ENCODE measurements around the gene NOXA1.

The NOXA1 gene

DNA sequence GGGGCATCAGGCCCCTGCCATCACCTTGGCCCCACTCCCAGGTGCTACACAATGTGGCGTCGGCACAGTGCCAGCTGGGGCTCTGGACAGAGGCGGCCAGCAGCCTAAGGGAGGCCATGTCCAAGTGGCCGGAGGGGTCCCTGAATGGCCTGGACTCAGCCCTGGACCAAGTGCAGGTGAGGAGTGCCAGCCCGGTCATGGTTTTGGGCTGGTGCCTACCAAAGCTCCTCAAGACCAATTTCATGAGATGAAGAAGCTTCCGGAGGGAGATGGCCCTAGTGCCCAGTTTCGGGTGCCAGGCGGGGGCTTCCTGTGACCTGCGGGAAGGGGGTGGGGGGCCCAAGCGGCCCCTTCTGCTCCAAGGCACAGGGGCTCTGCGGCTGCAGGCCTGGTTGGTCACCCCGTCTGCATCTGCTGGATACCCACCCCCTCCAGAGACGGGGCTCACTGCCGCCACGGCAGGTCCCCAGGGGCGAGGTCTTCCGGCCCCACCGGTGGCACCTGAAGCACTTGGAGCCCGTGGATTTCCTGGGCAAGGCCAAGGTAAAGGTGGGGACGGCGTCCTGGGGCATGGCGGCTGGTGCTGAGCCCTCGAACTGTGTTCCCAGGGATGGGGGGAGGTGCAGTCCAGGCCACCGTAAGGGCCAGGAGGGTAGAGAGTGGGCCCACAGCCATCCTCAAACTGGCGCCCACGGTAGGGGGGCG, 5.8 kb downstream of the NOXA1 start:
- in situ Hi-C loops (cut with HindIII; ENCODE audit: low pct_ligation_motif_present, low sequenced_read_pairs): no loop called here
- H3K4me3 ChIP-seq (ENCODE audit: low read depth, low read length): no peak overlapping the region

DNA sequence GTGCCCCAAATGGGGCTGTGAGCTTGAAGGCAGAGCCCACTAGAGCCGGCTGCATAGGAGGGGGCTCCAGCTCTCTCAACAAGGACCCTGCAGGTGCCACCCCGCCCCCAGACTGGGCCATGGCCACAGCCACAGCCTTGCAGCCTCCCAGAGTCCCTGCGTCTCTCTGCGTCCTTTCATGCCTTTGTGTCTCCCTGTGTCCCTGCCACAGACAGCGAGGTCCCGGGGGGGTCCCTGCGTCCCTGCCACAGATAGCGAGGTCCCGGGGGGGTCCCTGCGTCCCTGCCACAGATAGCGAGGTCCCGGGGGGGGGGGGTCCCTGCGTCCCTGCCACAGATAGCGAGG, 6.3 kb downstream of the NOXA1 start:
- in situ Hi-C loops (cut with HindIII; ENCODE audit: low pct_ligation_motif_present, low sequenced_read_pairs): no loop called here
- Histone ChIP-seq H3K27ac (no peak overlapping the region), H3K4me3 (ENCODE audit: low read depth, low read length) (no peak overlapping the region), H3K36me3 (replicated peaks) (no peaks in the 10 kb centered on the region), H3K27me3 (replicated peaks) (no peaks in the 10 kb centered on the region)
- no peak for DNase-seq
- TF ChIP-seq, protein P1, sequence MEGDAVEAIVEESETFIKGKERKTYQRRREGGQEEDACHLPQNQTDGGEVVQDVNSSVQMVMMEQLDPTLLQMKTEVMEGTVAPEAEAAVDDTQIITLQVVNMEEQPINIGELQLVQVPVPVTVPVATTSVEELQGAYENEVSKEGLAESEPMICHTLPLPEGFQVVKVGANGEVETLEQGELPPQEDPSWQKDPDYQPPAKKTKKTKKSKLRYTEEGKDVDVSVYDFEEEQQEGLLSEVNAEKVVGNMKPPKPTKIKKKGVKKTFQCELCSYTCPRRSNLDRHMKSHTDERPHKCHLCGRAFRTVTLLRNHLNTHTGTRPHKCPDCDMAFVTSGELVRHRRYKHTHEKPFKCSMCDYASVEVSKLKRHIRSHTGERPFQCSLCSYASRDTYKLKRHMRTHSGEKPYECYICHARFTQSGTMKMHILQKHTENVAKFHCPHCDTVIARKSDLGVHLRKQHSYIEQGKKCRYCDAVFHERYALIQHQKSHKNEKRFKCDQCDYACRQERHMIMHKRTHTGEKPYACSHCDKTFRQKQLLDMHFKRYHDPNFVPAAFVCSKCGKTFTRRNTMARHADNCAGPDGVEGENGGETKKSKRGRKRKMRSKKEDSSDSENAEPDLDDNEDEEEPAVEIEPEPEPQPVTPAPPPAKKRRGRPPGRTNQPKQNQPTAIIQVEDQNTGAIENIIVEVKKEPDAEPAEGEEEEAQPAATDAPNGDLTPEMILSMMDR (IDR thresholded peaks at IDR 0.05; ENCODE audit: low read depth, low read length, missing control alignments): no peak

More for the DNA sequence above, 5.8 kb downstream of the NOXA1 start:
- Histone ChIP-seq H3K27me3 (replicated peaks) (no peaks in the 10 kb centered on the region), H3K27ac (no peak overlapping the region), H3K36me3 (replicated peaks) (no peaks in the 10 kb centered on the region)
- TF ChIP-seq, protein P1 (IDR thresholded peaks at IDR 0.05; ENCODE audit: low read depth, low read length, missing control alignments): no peak
- no peak for DNase-seq

DNA sequence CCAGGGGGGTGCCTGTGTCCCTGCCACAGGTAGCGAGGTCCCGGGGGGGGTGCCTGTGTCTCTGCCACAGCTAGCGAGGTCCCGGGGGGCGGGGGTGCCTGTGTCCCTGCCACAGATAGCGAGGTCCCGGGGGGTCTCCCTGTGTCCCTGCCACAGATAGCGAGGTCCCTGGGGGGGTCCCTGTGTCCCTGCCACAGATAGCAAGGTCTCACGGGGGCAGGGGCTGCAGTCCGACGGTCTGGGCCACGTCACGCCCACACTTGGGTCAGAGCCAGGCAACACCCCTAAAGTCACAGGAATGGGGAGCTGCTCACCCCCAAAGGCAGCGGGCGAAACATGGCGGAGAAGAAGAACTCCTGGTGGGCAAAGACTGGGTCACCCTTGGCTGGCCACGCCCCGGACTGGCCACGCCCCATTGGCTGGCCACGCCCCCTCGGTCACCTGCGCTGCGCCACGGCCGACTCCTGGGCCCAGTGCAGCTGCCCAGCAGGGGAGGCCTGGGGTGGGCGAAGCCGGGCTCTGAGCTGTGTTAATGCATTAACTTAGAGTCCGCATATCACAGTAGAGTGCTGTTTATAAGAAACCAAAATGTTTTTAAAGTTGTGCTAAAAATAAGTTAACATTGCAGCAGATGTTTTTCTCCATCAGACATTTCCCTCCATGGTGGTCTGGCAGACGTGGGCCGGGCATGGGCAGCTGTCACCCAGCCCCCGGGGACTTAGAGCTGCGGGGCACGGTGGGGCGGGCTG, 7.0 kb downstream of the NOXA1 start:
- Histone ChIP-seq H3K27me3 (replicated peaks) (no peaks in the 10 kb centered on the region), H3K36me3 (replicated peaks) (no peaks in the 10 kb centered on the region)
- in situ Hi-C loops (cut with HindIII; ENCODE audit: low pct_ligation_motif_present, low sequenced_read_pairs): no loop called here

DNA sequence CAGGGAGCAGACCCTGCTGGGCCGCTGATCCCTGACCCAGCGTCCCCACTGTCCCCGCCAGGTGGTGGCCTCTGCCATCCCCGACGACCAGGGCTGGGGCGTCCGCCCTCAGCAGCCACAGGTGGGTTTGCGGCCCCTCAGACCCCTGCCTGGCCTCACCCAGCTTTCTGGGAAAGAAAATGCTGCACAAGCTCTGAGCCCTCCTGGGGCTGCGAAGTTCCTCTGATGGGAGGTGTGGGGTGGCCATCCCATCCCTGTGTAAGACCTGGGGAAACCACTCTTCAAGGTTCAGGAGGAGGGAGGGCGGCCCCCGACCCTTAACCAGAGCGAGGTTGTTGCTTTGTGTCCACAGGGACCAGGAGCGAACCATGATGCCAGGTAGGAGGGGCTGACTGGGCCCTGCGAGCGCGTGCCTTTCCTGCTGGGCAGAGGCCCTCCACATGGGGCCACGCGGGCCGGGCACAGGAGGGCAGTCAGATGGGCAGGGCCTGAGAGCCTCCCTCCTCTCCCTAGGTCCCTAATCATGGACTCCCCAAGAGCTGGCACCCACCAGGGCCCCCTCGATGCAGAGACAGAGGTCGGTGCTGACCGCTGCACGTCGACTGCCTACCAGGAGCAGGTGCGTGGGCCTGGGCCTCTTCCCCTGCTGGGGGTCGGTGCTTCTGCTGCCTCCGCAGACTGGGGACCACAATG, 7.7 kb downstream of the NOXA1 start:
- no peaks in the 10 kb centered on the region for H3K36me3 ChIP-seq (replicated peaks)
- TF ChIP-seq, protein P1 (IDR thresholded peaks at IDR 0.05; ENCODE audit: low read depth, low read length, missing control alignments): no peak
- H3K27me3 ChIP-seq (replicated peaks): no peaks in the 10 kb centered on the region
- in situ Hi-C loops (cut with HindIII; ENCODE audit: low pct_ligation_motif_present, low sequenced_read_pairs): no loop called here
- no peak overlapping the region for H3K27ac ChIP-seq
- H3K4me3 ChIP-seq (ENCODE audit: low read depth, low read length): no peak overlapping the region
- no peak for DNase-seq

More for the DNA sequence above, 7.0 kb downstream of the NOXA1 start:
- no peak for DNase-seq
- no peak overlapping the region for H3K27ac ChIP-seq
- TF ChIP-seq, protein P1 (IDR thresholded peaks at IDR 0.05; ENCODE audit: low read depth, low read length, missing control alignments): no peak
- H3K4me3 ChIP-seq (ENCODE audit: low read depth, low read length): no peak overlapping the region

DNA sequence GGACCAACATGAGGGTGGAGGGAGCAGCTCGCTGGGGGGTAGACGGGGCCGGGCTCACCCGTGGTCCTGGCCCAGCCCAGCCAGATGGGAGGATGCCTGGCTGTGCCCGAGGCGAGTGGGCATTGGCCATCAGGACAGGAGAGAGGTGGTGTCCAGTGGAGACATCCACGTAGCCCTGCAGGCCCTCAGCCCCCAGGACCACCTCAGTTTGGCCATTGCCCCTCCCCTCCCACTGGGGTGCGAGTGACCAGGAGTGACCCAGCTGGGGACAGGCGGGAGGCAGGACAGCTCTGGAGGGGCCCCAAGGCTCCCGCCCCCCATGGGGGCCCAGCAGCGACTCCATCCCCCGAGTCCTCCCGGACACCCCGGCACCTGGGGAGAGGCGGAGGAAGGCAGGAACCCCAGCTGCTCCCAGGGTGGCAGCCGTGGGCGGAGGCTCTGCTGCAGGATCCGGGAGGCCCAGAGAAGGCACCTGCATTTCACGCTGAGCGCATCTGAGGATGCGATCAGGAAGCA, 8.3 kb downstream of the NOXA1 start:
- H3K36me3 ChIP-seq (replicated peaks): no peaks in the 10 kb centered on the region
- TF ChIP-seq, protein P1 (IDR thresholded peaks at IDR 0.05; ENCODE audit: low read depth, low read length, missing control alignments): no peak
- no peaks in the 10 kb centered on the region for H3K27me3 ChIP-seq (replicated peaks)
- in situ Hi-C loops (cut with HindIII; ENCODE audit: low pct_ligation_motif_present, low sequenced_read_pairs): no loop called here
- no peak overlapping the region for H3K27ac ChIP-seq
- no peak overlapping the region for H3K4me3 ChIP-seq (ENCODE audit: low read depth, low read length)
- no peak for DNase-seq

Measured in brain microvascular endothelial cell (primary cell).